OCI-LY3 (cell line): ENCODE results near the gene GIPR.

Source experiments
- H2AFZ ChIP-seq: fragments of 200-600, 300-600 bp; shearing (Covaris generic); 2 replicates; pipeline ENCODE4 v1.6.0; 2014; ENCODE audit warnings: antibody characterized with exemption, low read depth, low read length
- H3K27ac ChIP-seq: fragments of 200-600, 300-600 bp; sonication (generic); 2 replicates; pipeline ENCODE4 v1.5.1; 2014; ENCODE audit warnings: mild to moderate bottlenecking, low read length, moderate library complexity, mixed read lengths
- H3K27me3 ChIP-seq: fragments of 200-600, 300-600 bp; sonication (generic); 2 replicates; pipeline ENCODE4 v1.6.1; 2014; ENCODE audit warnings: low read depth, low read length, mixed read lengths
- H3K36me3 ChIP-seq: fragments of 200-600, 300-600 bp; sonication (generic); replicated peaks from 2 replicates; pipeline ENCODE3; 2014; ENCODE audit warnings: low read depth, low read length, mixed read lengths
- H3K4me1 ChIP-seq: fragments of 300-600, 200-600 bp; sonication (generic); 2 replicates; pipeline ENCODE4 v1.6.1; 2014; ENCODE audit warnings: low read length, mixed read lengths
- H3K4me2 ChIP-seq: fragments of 200-600, 300-600 bp; sonication (generic); 2 replicates; pipeline ENCODE4 v1.6.1; 2014; ENCODE audit warnings: low read length, mixed read lengths
- H3K4me3 ChIP-seq: fragments of 300-600, 200-600 bp; sonication (generic); 2 replicates; pipeline ENCODE4 v1.5.1; 2014; ENCODE audit warnings: antibody characterized with exemption, mild to moderate bottlenecking, low read length, moderate library complexity
- H3K79me2 ChIP-seq: fragments of 300-600, 200-600 bp; shearing (Covaris generic); 2 replicates; pipeline ENCODE4 v1.6.1; 2014; ENCODE audit warnings: mild to moderate bottlenecking, low read length, mixed read lengths
- H3K9ac ChIP-seq: fragments of 300-600, 200-600 bp; shearing (Covaris generic); 2 replicates; pipeline ENCODE4 v1.6.0; 2014; ENCODE audit warnings: mild to moderate bottlenecking, low read length, moderate library complexity
- H3K9me3 ChIP-seq: fragments of 200-600, 300-600 bp; shearing (Covaris generic); 2 replicates; pipeline ENCODE4 v1.6.1; 2014; ENCODE audit warnings: low read length, mixed read lengths; ENCODE audit not compliant: insufficient read depth
- H4K20me1 ChIP-seq: fragments of 200-600, 300-600 bp; sonication (generic); 2 replicates; pipeline ENCODE4 v1.6.1; 2016; ENCODE audit warnings: low read length, mixed read lengths; ENCODE audit not compliant: insufficient read depth
- CTCF ChIP-seq: fragments of 200-600, 300-600 bp; sonication (generic); IDR thresholded peaks from 2 replicates; pipeline ENCODE4 v1.5.1; 2014; ENCODE audit warnings: antibody characterized with exemption, low read length, low read depth
- EZH2phosphoT487 ChIP-seq: fragments of 200-600 bp; shearing (Covaris generic); IDR thresholded peaks from 2 replicates; pipeline ENCODE4 v1.6.1; 2018; ENCODE audit warnings: antibody characterized with exemption, mixed run types, low read depth

GIPR gene

GRCh38 chr19:45691516-45692186, 23.6 kb downstream of the GIPR start, which contains the start of gene SNRPD2:
Gene SNRPD2, minus strand, starts transcription at chr19:45691953. Its CDS starts 65 bp downstream, at chr19:45691888.
- Histone ChIP-seq H3K27ac (peak within 1 kb of the TSS; percentile 72), H3K27me3 (no peaks in the 10 kb centered on the region), H3K4me2 (peak within 1 kb of the TSS; percentile 76)

GRCh38 chr19:45692187-45693105, 24.4 kb downstream of the GIPR start, which contains the start of gene QPCTL:
Gene QPCTL, plus strand, starts transcription at chr19:45692666. Its CDS starts 38 bp downstream, at chr19:45692704.
- Histone ChIP-seq H3K4me2 (peak within 1 kb of the TSS; percentile 76), H2AFZ (peak within 1 kb of the TSS; percentile 83), H3K9me3 (no peaks in the 10 kb centered on the region), H3K27ac (peak within 1 kb of the TSS; percentile 72), H3K4me3 (peak within 1 kb of the TSS; percentile 87), H3K4me1 (peaks cover 12% of the 10 kb centered on the region), H3K27me3 (no peaks in the 10 kb centered on the region), H3K79me2 (peaks cover 40% of the 10 kb centered on the region), H3K9ac (peak within 1 kb of the TSS; percentile 90), H3K36me3 (peaks cover 37% of the 10 kb centered on the region), H4K20me1 (no peaks in the 10 kb centered on the region)
- TF ChIP-seq CTCF (no peak), EZH2phosphoT487 (no peak)

More at GRCh38 chr19:45691516-45692186, 23.6 kb downstream of the GIPR start, which contains the start of gene SNRPD2:
- H3K9me3 ChIP-seq, result no peaks in the 10 kb centered on the region
- H3K4me3 ChIP-seq, result peak within 1 kb of the TSS; percentile 87
- peak within 1 kb of the TSS; percentile 83 for H2AFZ ChIP-seq
- H3K4me1 ChIP-seq, result peaks cover 12% of the 10 kb centered on the region
- peak within 1 kb of the TSS; percentile 90 for H3K9ac ChIP-seq
- peaks cover 40% of the 10 kb centered on the region for H3K79me2 ChIP-seq
- TF ChIP-seq CTCF (no peak), EZH2phosphoT487 (no peak)
- no peaks in the 10 kb centered on the region for H4K20me1 ChIP-seq
- peaks cover 39% of the 10 kb centered on the region for H3K36me3 ChIP-seq

GRCh38 chr19:45693106-45693788, 25.2 kb downstream of the GIPR start:
- Histone ChIP-seq H3K9ac (peak overlapping the region; percentile 90), H3K27me3 (no peaks in the 10 kb centered on the region), H3K4me2 (peak overlapping the region; percentile 76), H3K9me3 (no peaks in the 10 kb centered on the region), H3K4me3 (peak overlapping the region; percentile 87), H3K36me3 (peaks cover 36% of the 10 kb centered on the region), H3K4me1 (peaks cover 12% of the 10 kb centered on the region), H3K79me2 (peaks cover 40% of the 10 kb centered on the region), H2AFZ (peak overlapping the region; percentile 26; the same call in 1 of the 2 replicates), H3K27ac (peak overlapping the region; percentile 72), H4K20me1 (no peaks in the 10 kb centered on the region)
- TF ChIP-seq EZH2phosphoT487, result no peak
- peak; percentile 98 for TF ChIP-seq CTCF
